Measurements from ENCODE around the gene NUCB1. TPM values are rescaled to one million over a fixed set of nuclear protein-coding genes. Genes with fewer than 3 reads are reported as not detected.
A peak's percentile ranks its signal among the peaks of the same experiment; 100 is the strongest.
"Not testable (repeated sequence)": the region's sequence is repeated elsewhere in the genome, so short reads cannot be mapped to it uniquely, and the experiment has no call there.

Gene NUCB1
- total and polyA plus RNA-seq, 2 donors (not counting 3 experiments of a cell fraction or from before 2014, with no cell fraction given), result 194 to 231 TPM

- no peaks in the 10 kb centered on the region for H4K20me1 ChIP-seq (replicated peaks; ENCODE audit: control insufficient read depth, extremely low read depth, insufficient read depth, low read length)
- H3K4me1 ChIP-seq (ENCODE audit: control insufficient read depth, extremely low read depth, insufficient read depth, low read length), result peaks cover 18% of the 10 kb centered on the region
- DNase-seq (ENCODE audit: low read depth, low spot score) (no peak), FAIRE-seq (no peak)
- no peak overlapping the region for H3K27ac ChIP-seq (ENCODE audit: insufficient read depth, low read depth, low read length)
- H3K9me3 ChIP-seq (replicated peaks; ENCODE audit: control insufficient read depth, insufficient read depth, low read length), result no peaks in the 10 kb centered on the region
- H3K9ac ChIP-seq (replicated peaks; ENCODE audit: extremely low read depth, insufficient read depth, low read length), result no peak overlapping the region
- BruUV-seq (replicated peaks), result no TSS peak
- ChIA-PET POLR2A (interaction anchor here (0.7 to 1.7 kb wide), 2 partner anchors 21 to 319 kb away, joined by 4 to 5 read pairs; partner anchors contain the start of gene NUCB1), CTCF (interaction anchor here (0.6 to 4.4 kb wide), 5 partner anchors 10 to 91 kb away, joined by 3 to 34 read pairs (median 3); partner anchors contain the start of genes HSD17B14 and NUCB1)
- peaks cover 22% of the 10 kb centered on the region for H3K79me2 ChIP-seq (ENCODE audit: control insufficient read depth, insufficient read depth, low read length)
- H2AFZ ChIP-seq (ENCODE audit: low read depth, low read length), result no peak overlapping the region
- dilution Hi-C loops (cut with MboI; ENCODE audit: extremely low pct_ligation_motif_present, low sequenced_read_pairs) (no loop called here), intact Hi-C loops (cut with micrococcal nuclease) (no loop called here)
- no peaks in the 10 kb centered on the region for H3K9me1 ChIP-seq (replicated peaks; ENCODE audit: control insufficient read depth, extremely low read depth, insufficient read depth, low read length)
- no peak overlapping the region for H3K4me3 ChIP-seq (replicated peaks in 1 of 3; ENCODE audit: insufficient read depth in 1 of 3, low read depth in 1 of 3, low read length in 3 of 3)
- H3K36me3 ChIP-seq (ENCODE audit: control insufficient read depth in 2 of 2, extremely low read depth in 1 of 2, insufficient read depth in 2 of 2, low read length in 2 of 2), result peaks cover 8 to 11% of the 10 kb centered on the region in 2 experiments
- H3K4me2 ChIP-seq (ENCODE audit: insufficient read depth, low read length), result no peak overlapping the region
- H3K27me3 ChIP-seq (ENCODE audit: control insufficient read depth in 2 of 2, insufficient read depth in 2 of 2, low read length in 2 of 2), result no peaks in the 10 kb centered on the region
- TF ChIP-seq JUN (IDR thresholded peaks at IDR 0.05; ENCODE audit: borderline replicate concordance, insufficient read depth, insufficient read length, low read depth) (no peak), MAX (IDR thresholded peaks at IDR 0.05; ENCODE audit: insufficient read depth, insufficient read length) (no peak), FOS (IDR thresholded peaks at IDR 0.05; ENCODE audit: borderline replicate concordance, insufficient read depth, low read length) (no peak), POLR2A (IDR thresholded peaks at IDR 0.05; ENCODE audit: low read depth, low read length) (no peak), MYC (IDR thresholded peaks at IDR 0.05; ENCODE audit: low read depth, low read length) (no peak), CTCF (IDR thresholded peaks at IDR 0.05; ENCODE audit: extremely low read depth in 1 of 2, insufficient read depth in 1 of 2, low read depth in 1 of 2, low read length in 2 of 2) (no peak), EZH2 (IDR thresholded peaks at IDR 0.05; ENCODE audit: borderline replicate concordance, low read depth, low read length, severe bottlenecking) (no peak), GATA2 (IDR thresholded peaks at IDR 0.05; ENCODE audit: insufficient read depth, insufficient read length, low read depth, low read length) (no peak), POLR2AphosphoS5 (IDR thresholded peaks at IDR 0.05; ENCODE audit: insufficient read depth, low read depth, low read length) (no peak)
Measured at GRCh38 chr19:48879025-48879637, 21.0 kb upstream of the NUCB1 start.

- H3K9me1 ChIP-seq (replicated peaks; ENCODE audit: control insufficient read depth, extremely low read depth, insufficient read depth, low read length); BruUV-seq (replicated peaks); intact Hi-C loops (cut with micrococcal nuclease); DNase-seq (ENCODE audit: low read depth, low spot score); H3K9me3 ChIP-seq (replicated peaks; ENCODE audit: control insufficient read depth, insufficient read depth, low read length); H2AFZ ChIP-seq (ENCODE audit: low read depth, low read length); H4K20me1 ChIP-seq (replicated peaks; ENCODE audit: control insufficient read depth, extremely low read depth, insufficient read depth, low read length); H3K27ac ChIP-seq (ENCODE audit: insufficient read depth, low read depth, low read length); H3K27me3 ChIP-seq (ENCODE audit: control insufficient read depth in 2 of 2, insufficient read depth in 2 of 2, low read length in 2 of 2); H3K36me3 ChIP-seq (ENCODE audit: control insufficient read depth in 2 of 2, extremely low read depth in 1 of 2, insufficient read depth in 2 of 2, low read length in 2 of 2); H3K4me3 ChIP-seq (replicated peaks in 1 of 3; ENCODE audit: insufficient read depth in 1 of 3, low read depth in 1 of 3, low read length in 3 of 3); H3K9ac ChIP-seq (replicated peaks; ENCODE audit: extremely low read depth, insufficient read depth, low read length); dilution Hi-C loops (cut with MboI; ENCODE audit: extremely low pct_ligation_motif_present, low sequenced_read_pairs); H3K4me2 ChIP-seq (ENCODE audit: insufficient read depth, low read length): not testable (repeated sequence)
- peak; percentile 43 for FAIRE-seq
- Histone ChIP-seq H3K4me1 (ENCODE audit: control insufficient read depth, extremely low read depth, insufficient read depth, low read length) (peaks cover 17% of the 10 kb centered on the region), H3K79me2 (ENCODE audit: control insufficient read depth, insufficient read depth, low read length) (peaks cover 16% of the 10 kb centered on the region)
- ChIA-PET CTCF (interaction anchor here (0.8 to 4.4 kb wide), 6 partner anchors 9 to 91 kb away, joined by 3 to 34 read pairs (median 5); partner anchors contain the start of gene NUCB1), POLR2A (interaction anchor here (0.6 to 1.7 kb wide), 3 partner anchors 21 to 386 kb away, joined by 3 to 5 read pairs (median 3); partner anchors contain the start of gene NUCB1)
Measured at GRCh38 chr19:48879696-48880095, 20.4 kb upstream of the NUCB1 start.

All from endothelial cell of umbilical vein (primary cell).